T-helper 2 cell treated with Interferon-gamma antibody and Interleukin-4, amounts not matched to agents 5 μg/mL and 100 μg/mL, for 36 hours (primary cell): ENCODE measurements around the gene KAT6B.

Experiments
- DNase-seq: peaks from one replicate; pipeline ENCODE4 v3.0.0; 2021; ENCODE audit warnings: low spot score
- H3K27ac Mint-ChIP-seq: one replicate; pipeline ENCODE4 v1.8.0; 2021; ENCODE audit warnings: mild to moderate bottlenecking, mixed read lengths
- H3K27me3 Mint-ChIP-seq: one replicate; pipeline ENCODE4 v1.8.0; 2021; ENCODE audit warnings: low read depth, mixed read lengths
- H3K36me3 Mint-ChIP-seq: one replicate; pipeline ENCODE4 v1.8.0; 2021; ENCODE audit warnings: low read depth, mixed read lengths
- H3K4me1 Mint-ChIP-seq: one replicate; pipeline ENCODE4 v1.8.0; 2021; ENCODE audit warnings: low read depth, mixed read lengths
- H3K4me3 Mint-ChIP-seq: one replicate; pipeline ENCODE4 v1.8.0; 2022; ENCODE audit warnings: mild to moderate bottlenecking, moderate library complexity, mixed read lengths
- H3K9me3 Mint-ChIP-seq: one replicate; pipeline ENCODE4 v1.8.0; 2021; ENCODE audit warnings: mixed read lengths

KAT6B gene

DNA sequence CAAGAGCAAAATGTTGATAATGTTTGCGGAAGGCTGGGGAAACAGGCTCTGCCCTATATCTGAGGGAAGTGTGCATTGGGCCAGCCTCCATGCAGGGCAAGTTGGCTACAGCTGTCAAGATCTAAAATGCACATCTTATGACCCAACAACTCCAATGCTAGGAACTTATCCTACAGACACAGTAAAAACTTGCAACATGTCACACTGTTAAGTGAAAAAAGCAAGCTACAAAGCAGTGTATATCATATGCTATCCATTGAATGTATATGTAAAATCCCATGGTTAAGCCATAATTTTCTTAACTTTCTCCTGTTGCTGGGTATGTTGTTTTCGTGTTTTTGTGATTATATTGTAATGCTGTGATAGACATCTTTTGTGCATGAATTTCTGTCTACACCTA lies 16.3 kb upstream of the KAT6B start:
- Mint-ChIP-seq H3K9me3 (no peaks in the 10 kb centered on the region), H3K4me1 (no peaks in the 10 kb centered on the region), H3K27ac (no peak overlapping the region), H3K27me3 (no peaks in the 10 kb centered on the region), H3K36me3 (no peaks in the 10 kb centered on the region), H3K4me3 (no peak overlapping the region)
- no peak for DNase-seq

DNA sequence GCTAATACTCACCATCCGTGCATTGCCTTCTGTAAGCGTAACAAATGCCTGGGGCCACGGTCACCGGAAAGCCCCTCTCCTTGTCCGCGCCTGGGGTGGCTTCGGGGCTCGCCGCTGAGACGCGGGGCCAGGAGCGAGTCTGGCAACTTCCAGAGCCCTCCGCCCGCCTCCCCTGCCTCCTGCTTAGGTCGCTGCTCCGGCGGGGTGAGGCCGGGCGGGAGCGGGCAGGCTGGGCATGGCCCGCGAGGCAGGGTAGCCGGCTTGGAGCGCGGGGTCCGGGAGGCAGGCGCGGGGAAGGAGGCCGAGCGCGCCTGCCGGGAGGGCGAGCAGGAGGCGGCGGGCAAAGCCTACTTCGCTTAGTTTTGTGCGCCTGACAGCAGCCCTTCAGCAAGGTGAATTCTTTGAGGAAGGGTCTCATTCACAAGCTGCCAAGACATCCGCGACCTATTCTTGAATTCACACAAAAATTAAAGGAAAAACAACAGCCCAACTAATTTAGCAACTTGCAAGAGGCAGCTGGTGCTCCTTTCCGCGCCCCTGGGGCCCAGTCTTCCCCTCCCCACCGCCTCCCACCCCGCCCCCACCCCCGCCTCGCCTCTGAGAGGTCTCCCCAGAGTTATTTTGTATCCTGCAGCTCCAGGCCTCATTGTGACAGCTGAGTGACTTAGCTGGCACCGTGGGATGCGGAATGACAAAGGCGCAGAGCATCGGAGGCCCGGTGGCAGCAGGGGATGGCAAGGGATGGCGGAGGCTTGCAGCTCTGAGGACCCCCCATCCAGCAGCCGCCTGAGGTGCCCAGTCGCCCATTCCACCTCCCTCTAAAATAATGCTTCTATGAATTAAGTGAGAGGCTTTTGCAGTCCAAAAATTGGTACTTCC lies 12.8 kb upstream of the KAT6B start:
- DNase-seq: no peak
- H3K9me3 Mint-ChIP-seq: peaks cover 9% of the 10 kb centered on the region
- no peaks in the 10 kb centered on the region for H3K27me3 Mint-ChIP-seq
- peaks cover 7% of the 10 kb centered on the region for H3K36me3 Mint-ChIP-seq
- H3K4me1 Mint-ChIP-seq: peaks cover 2% of the 10 kb centered on the region
- no peak overlapping the region for H3K4me3 Mint-ChIP-seq
- no peak overlapping the region for H3K27ac Mint-ChIP-seq

DNA sequence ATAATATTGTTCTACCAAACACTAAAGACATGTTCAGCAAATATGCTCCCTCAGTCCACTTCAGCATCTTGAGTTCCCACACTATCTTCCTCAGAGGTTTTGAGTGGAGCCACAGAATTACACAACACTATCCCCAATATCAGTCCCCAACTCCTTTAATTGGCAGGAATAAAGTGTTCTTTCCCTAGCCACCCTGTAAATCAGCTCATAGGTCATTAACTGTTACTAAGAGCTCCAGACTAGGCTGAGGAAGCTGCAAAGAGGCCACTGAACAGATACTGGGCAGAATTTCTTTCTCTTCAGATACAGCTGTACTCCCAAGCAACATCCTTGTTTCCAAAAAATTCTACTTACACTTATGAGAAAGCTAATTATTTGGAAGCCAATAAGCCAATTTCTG lies 11.6 kb upstream of the KAT6B start:
- Mint-ChIP-seq H3K4me3 (no peak overlapping the region), H3K27me3 (no peaks in the 10 kb centered on the region), H3K27ac (no peak overlapping the region), H3K9me3 (peaks cover 9% of the 10 kb centered on the region), H3K4me1 (peaks cover 2% of the 10 kb centered on the region), H3K36me3 (peaks cover 7% of the 10 kb centered on the region)
- no peak for DNase-seq

DNA sequence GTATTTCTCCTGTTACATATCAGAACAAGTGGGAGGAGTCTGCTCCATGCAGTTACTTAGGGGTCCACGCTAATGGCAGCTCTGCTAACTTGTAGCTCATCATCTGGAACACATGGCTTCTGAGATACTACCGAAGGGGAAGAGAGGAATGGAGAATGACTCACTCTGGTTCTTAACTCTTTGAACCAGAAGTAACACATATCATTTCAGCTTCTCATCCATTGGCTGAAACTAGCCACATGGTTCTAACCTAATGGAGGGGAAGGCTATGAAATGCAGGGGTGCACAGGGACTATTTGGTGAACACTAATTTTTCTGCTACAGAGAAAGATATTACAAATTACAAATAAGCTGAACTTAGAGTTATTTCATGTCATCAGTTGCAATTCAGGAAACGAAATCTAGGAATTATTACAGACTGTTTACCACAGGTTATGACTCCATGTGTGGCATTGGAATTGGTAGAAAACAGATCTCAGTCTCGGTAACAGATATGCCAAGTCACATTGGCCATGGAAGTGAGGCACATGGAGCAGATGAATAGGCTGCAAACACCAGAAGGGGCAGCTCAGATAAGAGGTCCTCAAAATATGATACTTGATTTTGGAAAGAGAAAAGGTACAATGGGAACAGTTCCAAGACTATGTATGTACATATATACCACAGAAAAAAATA lies 9.4 kb upstream of the KAT6B start:
- no peaks in the 10 kb centered on the region for H3K27me3 Mint-ChIP-seq
- H3K27ac Mint-ChIP-seq: no peak overlapping the region
- H3K4me1 Mint-ChIP-seq: peaks cover 10% of the 10 kb centered on the region
- DNase-seq: no peak
- peaks cover 9% of the 10 kb centered on the region for H3K9me3 Mint-ChIP-seq
- H3K4me3 Mint-ChIP-seq: no peak overlapping the region
- peaks cover 7% of the 10 kb centered on the region for H3K36me3 Mint-ChIP-seq

DNA sequence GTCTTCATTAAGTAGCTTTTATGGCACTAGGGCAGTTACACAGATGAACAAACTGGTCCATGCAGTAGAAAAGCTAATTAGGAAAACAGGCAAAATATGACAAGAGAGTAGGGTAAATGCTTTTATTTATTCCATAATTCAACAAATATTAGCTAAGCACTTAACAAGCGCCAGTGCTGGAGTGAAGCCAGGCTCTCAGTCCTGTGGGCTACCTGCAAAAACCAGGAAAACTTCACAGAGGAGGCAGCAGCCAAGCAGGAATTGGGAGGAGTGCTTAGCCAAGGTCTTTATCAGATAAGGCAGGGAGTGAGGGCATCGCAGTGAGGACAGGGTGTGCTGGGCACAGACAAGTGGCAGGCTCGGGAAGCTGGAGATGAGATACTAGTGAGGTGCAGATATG lies 4.9 kb upstream of the KAT6B start:
- Mint-ChIP-seq H3K9me3 (peaks cover 9% of the 10 kb centered on the region), H3K27me3 (no peaks in the 10 kb centered on the region), H3K4me3 (peak overlapping the region; percentile 17), H3K27ac (peak overlapping the region; percentile 64), H3K4me1 (peaks cover 35% of the 10 kb centered on the region), H3K36me3 (peaks cover 7% of the 10 kb centered on the region)
- no peak for DNase-seq

DNA sequence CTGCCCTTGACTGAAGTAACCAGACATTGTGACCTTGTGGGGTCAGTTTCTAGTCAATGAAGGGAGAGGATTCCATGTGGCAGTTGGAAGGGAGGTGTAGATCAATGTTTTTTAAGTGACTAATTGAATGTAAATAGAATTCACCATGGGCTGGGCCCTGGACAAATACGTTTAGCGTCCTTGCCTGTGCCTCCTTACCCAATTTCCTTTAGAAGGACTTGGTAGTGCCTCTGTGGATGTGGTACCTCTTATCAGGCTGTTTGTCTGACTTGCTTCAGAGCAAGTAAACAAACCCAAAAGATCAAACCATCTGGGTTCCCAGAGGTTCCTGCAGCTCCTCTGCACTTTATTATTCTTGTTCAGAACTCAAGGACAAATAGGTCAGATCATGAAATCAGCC lies 4.3 kb upstream of the KAT6B start:
- peaks cover 1% of the 10 kb centered on the region for H3K36me3 Mint-ChIP-seq
- no peaks in the 10 kb centered on the region for H3K27me3 Mint-ChIP-seq
- H3K4me1 Mint-ChIP-seq: peaks cover 37% of the 10 kb centered on the region
- H3K4me3 Mint-ChIP-seq: peak overlapping the region; percentile 14
- H3K27ac Mint-ChIP-seq: peak overlapping the region; percentile 17
- DNase-seq: no peak
- peaks cover 3% of the 10 kb centered on the region for H3K9me3 Mint-ChIP-seq

DNA sequence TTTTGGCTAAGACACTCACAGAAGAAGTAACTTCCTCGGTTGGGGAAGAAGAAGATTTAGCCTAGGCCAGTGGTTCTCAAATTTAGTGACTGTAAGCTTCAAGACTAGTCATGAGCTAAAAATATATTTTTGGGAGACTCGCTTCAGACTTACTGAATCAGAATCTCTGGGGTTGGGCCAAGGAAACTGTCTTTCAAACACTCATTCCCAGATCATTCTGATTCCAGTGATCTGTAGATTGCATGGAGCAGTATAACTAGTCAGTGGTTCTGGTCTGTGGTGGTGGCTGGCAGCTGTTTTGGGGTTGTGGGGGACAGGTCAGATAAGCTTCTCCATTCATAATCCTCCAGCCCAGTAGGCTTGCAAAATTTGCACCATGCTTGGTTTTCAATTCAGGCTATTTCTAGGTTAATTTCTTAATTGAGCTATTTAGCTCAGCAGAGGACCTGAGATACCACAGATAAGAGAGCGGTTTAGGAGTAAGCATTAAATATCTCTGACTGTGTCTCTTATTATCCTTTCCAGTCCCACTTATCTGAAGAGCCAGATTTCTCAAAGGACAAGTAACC lies 3.8 kb upstream of the KAT6B start:
- H3K9me3 Mint-ChIP-seq: no peaks in the 10 kb centered on the region
- no peaks in the 10 kb centered on the region for H3K27me3 Mint-ChIP-seq
- peak overlapping the region; percentile 17 for H3K27ac Mint-ChIP-seq
- H3K4me3 Mint-ChIP-seq: peak overlapping the region; percentile 88
- peaks cover 39% of the 10 kb centered on the region for H3K4me1 Mint-ChIP-seq
- no peak for DNase-seq
- H3K36me3 Mint-ChIP-seq: no peaks in the 10 kb centered on the region

DNA sequence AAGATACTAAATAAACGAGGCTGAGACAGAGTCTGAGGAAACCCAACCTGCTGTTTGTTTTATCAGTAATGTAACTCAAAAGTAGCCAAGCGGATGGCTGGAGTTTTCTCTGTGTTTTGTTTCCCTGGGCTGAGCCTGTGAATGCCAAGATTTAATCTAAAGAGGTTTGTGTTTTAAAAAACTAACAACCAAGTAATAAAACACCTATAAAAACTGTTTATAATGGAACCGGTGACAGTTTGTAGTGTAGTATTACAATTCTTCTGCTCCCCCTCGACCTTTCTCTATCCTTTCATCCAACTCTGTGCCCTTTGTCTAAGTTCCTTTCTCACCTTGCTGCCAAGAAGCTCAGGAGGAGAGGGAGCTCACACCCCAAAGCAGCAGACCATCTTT lies 2.6 kb upstream of the KAT6B start:
- no peaks in the 10 kb centered on the region for H3K9me3 Mint-ChIP-seq
- H3K27me3 Mint-ChIP-seq: no peaks in the 10 kb centered on the region
- H3K27ac Mint-ChIP-seq: peak overlapping the region; percentile 86
- peaks cover 47% of the 10 kb centered on the region for H3K4me1 Mint-ChIP-seq
- peaks cover under 1% of the 10 kb centered on the region for H3K36me3 Mint-ChIP-seq
- H3K4me3 Mint-ChIP-seq: peak overlapping the region; percentile 88
- no peak for DNase-seq

DNA sequence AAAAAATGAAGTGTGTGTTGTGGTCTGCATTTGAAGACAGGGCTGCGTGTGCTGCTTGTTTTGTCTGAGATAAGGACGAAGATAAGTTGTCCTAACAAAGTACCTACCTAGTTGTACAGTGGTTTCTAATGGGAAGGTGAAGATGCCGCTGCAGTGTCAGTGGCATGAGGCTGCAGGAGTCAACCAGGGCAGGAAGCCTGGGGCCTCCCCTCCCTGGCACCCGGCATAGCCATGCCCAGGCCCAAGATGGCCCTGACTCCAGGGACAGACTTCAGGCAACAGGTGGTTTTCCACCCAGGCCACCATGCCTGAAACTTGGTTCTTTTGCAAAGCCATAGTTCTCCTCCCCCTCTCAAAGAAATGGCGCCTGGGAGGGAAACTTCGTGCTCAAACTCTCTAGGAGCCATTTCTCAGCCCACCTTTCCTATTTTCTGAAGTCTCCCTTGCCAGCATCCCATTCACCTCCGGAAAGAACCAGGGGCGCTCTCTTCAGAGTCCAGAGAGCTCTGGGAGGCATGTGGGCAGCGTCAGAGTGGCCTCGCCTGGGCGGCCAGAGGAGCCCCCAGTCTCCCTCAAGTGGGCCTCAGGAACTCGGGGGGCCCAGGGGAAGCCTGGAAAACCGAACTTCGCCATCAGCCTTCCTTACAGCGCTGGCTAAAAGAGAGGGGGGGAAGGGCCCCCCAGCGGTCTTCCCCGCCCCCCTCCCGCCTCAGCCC lies 2.1 kb upstream of the KAT6B start:
- peak overlapping the region; percentile 88 for H3K4me3 Mint-ChIP-seq
- H3K9me3 Mint-ChIP-seq: no peaks in the 10 kb centered on the region
- peak overlapping the region; percentile 86 for H3K27ac Mint-ChIP-seq
- H3K27me3 Mint-ChIP-seq: no peaks in the 10 kb centered on the region
- H3K36me3 Mint-ChIP-seq: peaks cover 3% of the 10 kb centered on the region
- peak; percentile 21 for DNase-seq
- H3K4me1 Mint-ChIP-seq: peaks cover 52% of the 10 kb centered on the region

DNA sequence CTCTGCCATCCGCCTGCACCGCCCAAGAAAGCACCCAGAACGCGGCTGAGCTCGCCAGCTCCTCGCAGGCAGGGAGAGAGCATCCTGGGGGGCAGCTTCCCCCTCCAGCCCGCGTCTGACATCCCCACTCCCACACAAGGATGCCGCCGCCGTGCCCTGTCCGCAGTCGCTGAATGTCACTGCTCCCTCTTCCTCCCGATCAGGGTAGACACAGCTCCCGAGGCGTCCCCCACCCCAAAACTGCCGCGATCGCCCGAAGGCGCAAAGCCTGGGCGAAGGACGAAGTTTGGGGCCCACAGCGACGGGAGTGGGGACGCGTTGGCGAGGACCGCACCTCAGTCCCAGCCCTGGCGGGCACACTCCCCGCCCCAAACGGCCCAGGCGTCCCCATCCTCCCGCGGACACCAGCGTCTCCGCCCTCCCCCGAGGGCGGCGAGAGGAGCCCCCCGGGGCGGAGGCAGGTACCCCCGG lies 1.5 kb upstream of the KAT6B start:
- peak; percentile 56 for DNase-seq
- no peaks in the 10 kb centered on the region for H3K9me3 Mint-ChIP-seq
- H3K36me3 Mint-ChIP-seq: peaks cover 3% of the 10 kb centered on the region
- no peaks in the 10 kb centered on the region for H3K27me3 Mint-ChIP-seq
- H3K4me1 Mint-ChIP-seq: peaks cover 52% of the 10 kb centered on the region
- H3K4me3 Mint-ChIP-seq: peak overlapping the region; percentile 88
- peak overlapping the region; percentile 86 for H3K27ac Mint-ChIP-seq

DNA sequence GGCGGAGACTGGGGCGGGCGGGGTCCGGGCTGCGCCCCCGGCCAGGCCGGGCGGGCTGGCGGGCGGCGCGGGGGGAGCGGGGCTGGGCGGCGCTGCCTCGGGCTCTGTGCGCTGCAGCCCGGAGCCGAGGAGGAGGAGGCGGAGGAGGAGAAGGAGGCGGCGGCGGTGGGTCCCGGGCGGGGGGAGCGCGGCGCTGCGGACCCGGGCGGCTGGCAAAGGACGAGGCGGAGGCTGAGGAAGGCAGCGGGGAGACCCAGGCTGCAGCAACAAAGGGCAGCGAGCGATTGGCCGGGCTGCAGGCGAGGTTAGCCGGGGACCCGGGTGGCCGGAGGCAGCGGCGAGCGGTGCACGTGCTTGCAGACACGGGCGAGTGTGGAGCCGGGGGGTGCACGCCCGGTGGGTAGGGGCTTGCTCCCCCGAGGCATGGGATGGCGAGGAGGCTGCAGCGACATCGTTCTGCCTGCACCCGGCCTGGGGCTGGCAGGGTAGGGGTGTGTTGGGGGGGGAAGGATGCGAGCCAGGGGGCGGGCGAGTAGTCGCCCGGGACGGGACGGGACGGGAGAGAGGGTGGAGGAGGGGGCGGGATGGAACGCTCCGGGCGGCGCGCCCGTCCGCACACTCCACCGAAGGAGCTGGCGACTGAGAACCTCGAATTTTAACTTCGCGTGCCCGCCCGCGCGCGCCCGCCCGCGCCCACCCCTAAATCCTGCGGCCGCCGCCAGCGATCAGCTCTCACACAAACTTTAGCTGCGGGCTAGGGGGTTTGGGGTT lies 844 bp upstream of the KAT6B start:
- peak; percentile 52 for DNase-seq
- Mint-ChIP-seq H3K36me3 (peaks cover 8% of the 10 kb centered on the region), H3K4me1 (peaks cover 55% of the 10 kb centered on the region), H3K27me3 (no peaks in the 10 kb centered on the region), H3K9me3 (no peaks in the 10 kb centered on the region), H3K4me3 (peak overlapping the region; percentile 92), H3K27ac (peak overlapping the region; percentile 98)

DNA sequence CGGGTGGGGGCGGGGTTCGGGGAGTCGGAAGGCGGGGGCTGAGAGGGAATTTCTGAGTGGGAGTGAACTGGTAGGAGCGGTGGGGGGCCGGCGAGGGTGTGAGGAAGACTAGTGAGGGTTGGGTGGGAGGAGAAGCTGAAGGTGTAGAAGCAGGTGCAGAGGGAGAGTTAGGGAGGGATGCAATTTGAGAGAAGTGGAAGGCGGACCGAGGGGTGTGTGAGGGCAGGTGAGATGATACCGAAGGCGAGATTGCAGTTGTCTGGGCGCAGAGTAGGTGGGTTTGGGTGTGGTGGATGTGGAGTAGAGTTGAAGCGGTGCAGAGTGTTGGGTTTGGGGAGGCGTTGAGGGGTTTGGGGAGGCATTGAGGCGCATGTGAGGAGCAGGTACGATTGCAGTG lies 643 bp downstream of the KAT6B start:
- H3K27me3 Mint-ChIP-seq: no peaks in the 10 kb centered on the region
- no peaks in the 10 kb centered on the region for H3K9me3 Mint-ChIP-seq
- H3K4me1 Mint-ChIP-seq: peaks cover 56% of the 10 kb centered on the region
- H3K4me3 Mint-ChIP-seq: peak overlapping the region; percentile 92
- peaks cover 11% of the 10 kb centered on the region for H3K36me3 Mint-ChIP-seq
- peak overlapping the region; percentile 98 for H3K27ac Mint-ChIP-seq
- no peak for DNase-seq

DNA sequence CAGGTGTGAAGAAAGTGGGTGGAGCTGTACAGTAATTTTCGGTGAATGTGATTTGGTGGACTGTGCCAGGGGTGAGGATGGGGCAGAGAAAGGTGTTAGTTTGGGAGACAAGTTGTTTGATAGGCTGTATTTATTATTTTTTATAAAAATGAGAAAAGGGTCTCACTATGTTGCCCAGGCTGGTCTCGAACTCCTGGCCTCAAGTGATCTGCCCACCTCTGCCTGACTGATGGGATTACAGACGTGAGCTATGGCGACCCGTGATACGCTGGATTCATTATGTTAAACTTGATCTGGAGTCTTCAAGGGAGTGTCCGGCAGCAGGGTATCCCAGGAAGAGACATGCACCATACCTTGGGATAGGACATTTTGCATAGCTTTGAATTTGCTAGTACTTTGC lies 1.3 kb downstream of the KAT6B start:
- no peak for DNase-seq
- Mint-ChIP-seq H3K9me3 (no peaks in the 10 kb centered on the region), H3K4me3 (peak overlapping the region; percentile 92), H3K27ac (peak overlapping the region; percentile 98), H3K27me3 (no peaks in the 10 kb centered on the region), H3K4me1 (peaks cover 50% of the 10 kb centered on the region), H3K36me3 (peaks cover 11% of the 10 kb centered on the region)
